AG08395 (cell line): ENCODE results near the gene ZFP64.
A peak's percentile ranks its signal among the peaks of the same experiment; 100 is the strongest.
"Not testable (repeated sequence)": the region's sequence is repeated elsewhere in the genome, so short reads cannot be mapped to it uniquely, and the experiment has no call there.

Source experiments
- DNase-seq: peaks from one replicate; pipeline ENCODE4 v3.0.0; 2012; ENCODE audit warnings: mixed read lengths, low spot score

The ZFP64 gene

GRCh38 chr20:52191132-52191915 lies at the start of gene ZFP64:
Gene ZFP64 (minus strand): TSS chr20:52191779. CDS start chr20:52191636, 143 bp downstream.
- DNase-seq = peak; percentile 83

GRCh38 chr20:52240802-52241201 lies 49.2 kb upstream of the ZFP64 start:
- DNase-seq = no peak

DNA sequence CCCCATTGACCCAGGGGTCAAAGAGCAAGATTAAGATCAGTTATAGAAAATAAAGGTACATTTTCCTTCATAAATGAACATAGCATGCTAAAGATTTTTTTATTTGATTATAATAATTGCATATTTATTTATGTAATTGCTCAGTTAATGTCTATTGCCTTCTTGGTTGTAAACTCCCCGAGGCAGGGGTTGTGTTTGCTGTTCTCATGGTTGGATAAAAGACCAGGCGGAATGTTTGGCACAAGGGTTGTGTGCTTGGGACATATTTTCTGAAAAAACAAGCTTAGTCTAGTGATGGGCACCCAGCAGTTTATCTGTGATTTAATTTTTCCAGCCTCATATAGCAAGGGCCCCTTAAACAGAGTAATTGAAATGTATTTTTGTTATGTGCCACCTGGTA lies 47.5 kb upstream of the ZFP64 start:
- DNase-seq = no peak

GRCh38 chr20:52236292-52236691 lies 44.7 kb upstream of the ZFP64 start:
- DNase-seq = no peak

GRCh38 chr20:52235129-52235528 lies 43.5 kb upstream of the ZFP64 start:
- no peak for DNase-seq

DNA sequence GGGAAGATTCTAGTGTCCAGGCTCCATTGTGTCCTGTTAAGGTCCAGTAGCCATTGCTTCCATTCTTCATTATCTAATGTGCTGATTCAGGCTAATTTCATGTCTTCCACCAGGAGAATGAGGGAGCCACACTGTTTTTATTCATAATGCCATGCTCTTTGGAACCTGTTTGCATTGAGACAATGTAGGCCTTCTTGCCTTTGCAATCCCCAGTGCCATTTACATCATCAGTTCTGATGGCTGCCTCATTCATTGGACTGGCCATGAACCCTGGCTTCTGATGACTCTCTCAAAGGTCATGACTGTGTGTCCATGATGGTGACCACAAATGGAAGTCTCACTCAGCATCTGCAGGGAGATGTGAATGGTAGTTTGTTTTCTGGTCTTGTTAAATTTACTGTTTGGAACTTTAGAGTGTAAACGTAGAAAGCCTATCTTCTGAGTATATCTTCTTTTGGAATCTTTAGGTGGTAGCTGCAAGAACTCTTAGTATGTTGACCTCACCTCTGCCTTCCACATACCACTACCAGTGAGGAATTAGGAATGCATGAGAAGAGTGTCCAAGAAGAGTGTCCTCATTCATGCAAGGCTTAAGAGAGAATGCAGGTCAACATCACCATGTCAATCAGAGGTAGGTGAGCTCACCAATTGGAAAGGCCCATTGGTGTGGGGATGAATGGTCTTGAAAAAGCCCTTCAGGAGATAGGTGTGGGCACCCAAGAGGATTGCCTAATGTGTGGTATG lies 42.9 kb upstream of the ZFP64 start:
- DNase-seq = no peak

GRCh38 chr20:52231230-52231746 lies 39.7 kb upstream of the ZFP64 start:
- DNase-seq = no peak

GRCh38 chr20:52230409-52230808 lies 38.8 kb upstream of the ZFP64 start:
- DNase-seq = no peak

- not testable (repeated sequence) for DNase-seq
Observed at GRCh38 chr20:52229346-52229745, 37.8 kb upstream of the ZFP64 start.

- no peak for DNase-seq
Observed at GRCh38 chr20:52226370-52226769, 34.8 kb upstream of the ZFP64 start.

GRCh38 chr20:52224920-52225319 lies 33.3 kb upstream of the ZFP64 start:
- DNase-seq = no peak

DNA sequence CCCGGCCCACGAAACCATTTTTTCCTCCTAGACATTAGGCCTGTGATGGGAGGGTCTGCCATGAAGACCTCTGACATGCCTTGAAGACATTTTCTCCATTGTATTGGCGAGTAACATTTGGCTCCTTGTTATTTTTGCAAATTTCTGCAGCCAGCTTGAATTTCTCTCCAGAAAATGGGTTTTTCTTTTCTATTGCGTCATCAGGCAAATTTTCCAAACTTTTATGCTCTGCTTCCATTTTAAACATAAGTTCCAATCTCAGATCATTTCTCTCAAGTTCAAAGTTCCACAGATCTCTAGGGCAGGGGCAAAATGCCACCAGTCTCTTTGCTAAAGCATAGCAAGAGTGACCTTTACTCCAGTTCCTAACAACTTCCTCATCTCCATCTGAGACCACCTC lies 29.8 kb upstream of the ZFP64 start:
- DNase-seq = not testable (repeated sequence)

DNA sequence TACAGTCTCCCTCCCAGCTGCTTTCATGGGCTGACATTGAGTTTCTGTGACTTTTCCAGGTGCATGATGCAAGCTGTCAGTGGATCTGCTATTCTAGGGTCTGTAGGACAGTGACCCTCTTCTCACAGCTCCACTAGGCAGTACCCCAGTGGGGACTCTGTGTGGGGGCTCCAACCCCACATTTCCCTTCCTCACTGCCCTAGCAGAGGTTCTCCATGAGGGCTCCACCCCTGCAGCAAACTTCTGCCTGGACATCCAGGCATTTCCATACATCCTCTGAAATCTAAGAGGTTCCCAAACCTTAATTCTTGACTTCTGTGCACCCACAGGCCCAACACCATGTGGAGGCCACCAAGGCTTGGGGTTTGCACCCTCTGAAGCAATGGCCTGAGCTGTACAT lies 29.3 kb upstream of the ZFP64 start:
- not testable (repeated sequence) for DNase-seq

- no peak for DNase-seq
Observed at GRCh38 chr20:52219441-52219840, 27.9 kb upstream of the ZFP64 start.

- no peak for DNase-seq
Observed at GRCh38 chr20:52217689-52218395, 26.3 kb upstream of the ZFP64 start.

GRCh38 chr20:52213995-52214394 lies 22.4 kb upstream of the ZFP64 start:
- DNase-seq = no peak

- DNase-seq = no peak
Observed at GRCh38 chr20:52212943-52213342, 21.4 kb upstream of the ZFP64 start.

DNA sequence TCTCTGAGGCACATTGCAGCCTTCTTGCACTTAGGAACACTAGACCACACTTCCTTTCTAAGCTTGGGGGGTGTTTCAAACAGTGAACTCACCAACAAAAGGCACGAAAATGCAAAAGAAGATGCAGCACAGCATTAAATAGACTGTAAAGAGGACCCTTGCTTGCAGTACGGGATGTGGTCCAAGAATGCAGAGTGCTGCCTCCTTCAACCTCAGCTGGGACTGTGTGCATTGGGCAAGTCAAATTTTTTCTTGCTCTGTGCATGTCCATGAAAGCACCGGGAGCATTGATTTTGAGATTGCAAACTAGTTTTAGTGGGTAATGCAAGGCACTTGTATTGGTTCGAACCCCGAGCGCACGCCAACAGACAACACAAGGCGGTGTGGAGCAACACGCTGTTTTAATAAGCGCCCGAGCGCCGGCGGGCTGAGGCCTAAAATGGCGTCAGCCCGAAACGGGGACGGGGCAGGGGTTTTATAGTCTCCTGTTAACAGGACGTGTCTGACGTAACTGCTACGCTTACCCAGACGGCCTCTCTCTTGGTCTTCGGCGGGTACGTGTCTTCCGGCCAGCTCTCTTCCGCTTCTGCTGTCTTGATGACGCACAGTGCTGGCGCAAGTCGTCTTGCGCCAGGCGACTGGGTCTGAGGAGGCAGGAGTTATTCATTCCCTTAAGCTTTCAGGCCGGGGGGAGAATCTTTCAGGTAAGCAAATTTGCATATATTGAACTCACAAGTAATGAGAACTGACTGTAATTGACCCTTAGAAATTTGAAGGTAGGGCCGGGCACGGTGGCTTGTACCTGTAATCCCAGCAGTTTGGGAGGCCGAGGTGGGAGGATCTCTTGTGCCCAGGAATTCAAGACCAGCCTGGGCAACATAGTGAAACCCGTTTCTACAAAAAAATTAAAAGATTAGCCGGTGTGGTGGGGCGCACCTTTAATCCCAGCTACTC lies 18.7 kb upstream of the ZFP64 start:
- no peak for DNase-seq

DNA sequence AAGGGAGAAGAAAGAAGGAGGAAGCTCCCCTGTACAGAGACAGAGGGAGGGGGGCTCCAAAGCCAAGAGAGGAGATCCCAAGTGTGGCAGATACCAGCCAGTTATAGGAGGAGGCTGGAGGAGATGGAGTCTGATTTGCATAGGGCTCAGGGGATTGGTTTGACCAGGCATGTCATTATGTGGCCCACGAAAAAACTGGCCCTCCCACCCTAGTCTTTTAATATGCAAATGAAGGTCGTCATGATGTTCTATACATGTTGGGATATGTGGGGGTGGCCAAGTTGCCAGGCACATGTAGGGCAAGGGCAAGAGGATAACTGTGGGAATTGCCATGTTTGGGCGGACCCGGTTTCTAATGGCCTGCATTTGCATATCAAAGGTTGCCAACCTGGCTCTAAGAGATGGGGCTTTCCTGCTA lies 17.6 kb upstream of the ZFP64 start:
- DNase-seq = no peak

GRCh38 chr20:52207020-52207810 lies 15.6 kb upstream of the ZFP64 start:
- DNase-seq = no peak

- no peak for DNase-seq
Observed at GRCh38 chr20:52204136-52204535, 12.6 kb upstream of the ZFP64 start.
